Activated CD4-positive, alpha-beta T cell treated with anti-CD3 and anti-CD28 coated beads, Interleukin-2, amount 50 U/mL, for 1 hour (primary cell): ENCODE results near the gene COL8A2.
"Not testable (repeated sequence)": the region's sequence is repeated elsewhere in the genome, so short reads cannot be mapped to it uniquely, and the experiment has no call there.

Experiments used
- DNase-seq: peaks from one replicate; pipeline ENCODE4 v3.0.0-alpha.2; 2020

Gene COL8A2

DNA sequence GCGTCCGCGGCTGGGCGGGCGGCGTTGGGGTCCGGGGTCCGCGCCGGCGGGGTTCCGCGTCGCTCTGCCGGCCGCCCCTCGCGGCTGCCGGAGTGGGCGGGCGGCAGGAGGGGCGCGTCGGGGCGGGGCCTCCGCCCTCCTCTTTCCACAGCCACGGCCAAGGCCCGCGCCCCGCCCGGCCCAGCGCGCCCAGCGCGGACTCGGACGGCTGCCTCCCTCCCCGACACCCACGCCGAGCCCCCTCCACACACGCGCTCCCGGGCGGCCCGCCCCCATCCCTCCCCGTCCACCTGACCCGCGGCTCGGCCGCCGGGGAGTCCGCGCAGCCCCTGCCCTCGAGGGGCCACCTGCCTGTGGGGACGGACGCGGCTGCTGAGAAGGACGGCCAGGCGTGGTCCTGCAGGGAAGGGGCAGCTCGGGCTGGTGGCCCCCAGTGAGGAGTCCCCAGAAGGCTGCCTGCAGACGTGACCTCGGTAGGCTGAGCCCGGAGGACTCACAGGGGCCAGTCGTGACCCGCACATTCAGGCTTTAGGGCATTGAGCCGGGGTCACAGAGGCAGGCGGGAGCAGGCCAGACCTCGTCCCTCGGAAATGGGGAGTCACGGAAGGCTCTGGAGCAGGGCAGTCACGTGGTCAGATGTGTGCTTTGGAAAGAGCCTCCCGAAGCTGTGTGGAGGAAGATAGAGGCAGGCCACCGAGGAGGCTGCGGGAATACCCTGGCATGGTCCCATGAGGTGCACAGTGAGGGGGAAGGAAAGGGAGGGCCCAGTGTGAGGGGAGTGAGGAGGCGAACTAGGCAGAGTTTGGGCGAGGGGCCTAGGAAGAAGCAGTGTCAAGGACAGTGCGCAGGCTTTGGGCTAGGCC, at the start of gene COL8A2:
TSS of gene COL8A2 (minus strand) at position 94 of the 863 bp plus-strand sequence. CDS start 24,980 bp downstream, outside the sequence.
- no peak for DNase-seq

DNA sequence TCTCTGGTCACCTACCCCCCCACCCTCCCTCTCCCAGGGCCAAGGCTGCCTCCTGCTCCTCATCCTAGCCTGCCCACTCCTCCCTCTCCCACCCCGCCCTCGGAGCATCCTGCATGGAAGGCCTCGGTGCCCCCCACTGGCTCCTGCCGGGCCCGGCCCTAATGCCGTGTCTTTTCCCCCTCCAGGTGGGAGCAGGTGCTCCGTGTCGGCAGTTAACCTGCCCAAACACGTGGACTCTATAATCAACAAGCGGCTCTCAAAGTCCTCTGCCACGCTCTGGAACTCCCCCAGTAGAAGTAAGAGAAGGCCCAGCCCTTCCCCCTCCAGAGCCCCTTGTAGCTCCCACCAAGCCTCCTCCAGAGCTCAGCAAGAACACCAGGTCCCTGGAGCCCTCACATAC, 49.7 kb upstream of the COL8A2 start:
- DNase-seq, result no peak

DNA sequence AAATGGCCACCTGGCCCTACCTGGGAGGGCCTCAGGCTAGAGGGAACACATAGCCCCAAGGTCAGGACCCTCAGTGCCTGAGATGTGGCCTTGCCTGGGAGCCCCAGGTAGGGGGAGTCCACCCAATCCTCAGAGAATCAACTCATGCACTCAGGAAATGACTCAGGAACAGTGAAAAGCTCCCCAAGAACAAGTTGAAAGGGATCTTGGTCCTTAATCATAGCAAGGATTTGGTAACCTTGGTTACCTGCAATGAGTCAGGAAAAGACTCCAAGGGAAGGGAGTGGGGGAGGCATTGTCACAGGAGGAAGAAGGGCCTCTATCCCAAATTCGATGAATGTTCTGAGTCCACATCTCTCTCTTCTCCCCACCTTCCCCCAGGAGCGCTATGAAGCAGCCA, 48.0 kb upstream of the COL8A2 start:
- DNase-seq, result no peak

DNA sequence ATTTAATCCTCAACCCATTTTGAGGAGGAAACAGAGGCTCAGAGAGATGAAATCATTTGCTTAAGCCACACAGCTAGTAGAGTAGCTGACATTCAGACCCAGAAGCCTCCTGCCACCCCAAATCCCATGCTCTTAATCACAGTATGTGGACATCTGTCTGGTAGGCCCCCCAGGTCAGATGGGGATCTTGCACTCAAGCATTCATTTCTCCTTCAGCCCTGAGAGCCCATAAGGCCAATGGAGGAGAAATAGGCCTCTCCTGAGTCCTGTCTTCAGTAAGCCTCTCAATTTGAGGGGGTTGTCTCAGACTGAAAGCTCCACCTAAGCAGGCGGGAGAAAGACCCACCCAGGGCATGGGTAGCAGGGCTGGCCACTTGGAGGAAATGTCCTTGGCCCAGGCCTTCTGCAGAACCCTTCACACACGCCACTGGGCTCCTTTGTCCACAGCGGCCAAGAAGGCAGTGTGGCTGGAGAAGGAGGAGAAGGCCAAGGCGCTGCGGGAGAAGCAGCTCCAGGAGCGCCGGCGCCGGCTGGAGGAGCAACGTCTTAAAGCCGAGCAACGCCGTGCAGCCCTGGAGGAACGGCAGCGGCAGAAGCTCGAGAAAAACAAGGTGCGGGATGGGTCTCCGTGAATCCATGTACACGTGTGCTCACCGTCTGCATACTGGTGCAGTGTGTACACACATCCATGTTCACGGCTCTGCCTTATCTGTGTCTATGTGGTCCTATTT, 47.2 kb upstream of the COL8A2 start:
- no peak for DNase-seq

DNA sequence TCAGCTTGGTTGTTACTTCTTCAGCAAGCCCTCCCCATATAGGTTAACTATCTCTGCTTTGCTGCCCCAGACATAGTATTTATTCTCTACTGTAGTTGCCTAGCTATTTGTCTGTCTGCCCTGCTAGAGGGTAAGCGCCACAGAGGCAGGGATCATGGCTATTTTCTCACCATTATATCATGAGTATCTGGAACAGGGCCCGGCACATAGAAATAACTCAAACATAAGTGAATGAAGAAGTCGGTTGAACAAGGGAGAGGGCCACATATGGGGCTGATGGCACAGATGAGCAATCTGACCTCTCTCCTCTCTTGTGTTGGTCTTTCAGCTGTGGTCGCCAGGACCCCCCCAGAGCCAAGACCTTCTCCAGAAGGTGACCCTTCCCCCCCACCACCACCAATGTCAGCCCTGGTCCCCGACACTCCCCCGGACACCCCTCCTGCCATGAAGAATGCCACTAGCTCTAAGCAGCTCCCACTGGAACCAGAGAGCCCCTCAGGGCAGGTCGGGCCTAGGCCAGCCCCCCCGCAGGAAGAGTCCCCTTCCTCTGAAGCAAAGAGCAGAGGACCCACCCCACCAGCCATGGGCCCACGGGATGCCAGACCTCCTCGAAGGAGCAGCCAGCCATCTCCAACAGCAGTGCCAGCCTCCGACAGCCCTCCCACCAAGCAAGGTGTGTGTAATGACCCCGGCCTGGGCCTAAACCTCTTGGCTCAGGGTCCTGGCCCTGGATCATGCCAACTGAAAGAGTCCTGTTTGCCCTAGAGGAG, 45.8 kb upstream of the COL8A2 start:
- DNase-seq, result no peak

DNA sequence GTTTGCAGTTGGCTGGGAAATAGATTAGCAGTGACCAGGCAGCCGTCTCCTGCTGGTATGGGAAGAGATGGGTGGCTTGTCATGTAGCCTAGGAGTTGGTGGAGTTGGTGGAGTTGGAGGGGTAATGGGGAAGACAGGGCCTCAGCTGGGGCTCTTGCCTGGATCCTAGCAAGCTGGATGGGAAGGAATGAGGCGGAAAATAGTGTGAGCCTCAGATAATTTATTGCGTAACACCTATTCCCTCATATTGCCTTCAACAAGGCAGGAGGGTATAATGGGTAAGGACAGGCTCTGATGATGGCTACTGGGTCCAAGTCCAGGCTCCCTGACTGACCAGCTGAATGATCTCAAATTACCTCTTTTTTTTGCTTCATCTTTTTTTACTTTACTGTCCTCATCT, 43.5 kb upstream of the COL8A2 start:
- no peak for DNase-seq

DNA sequence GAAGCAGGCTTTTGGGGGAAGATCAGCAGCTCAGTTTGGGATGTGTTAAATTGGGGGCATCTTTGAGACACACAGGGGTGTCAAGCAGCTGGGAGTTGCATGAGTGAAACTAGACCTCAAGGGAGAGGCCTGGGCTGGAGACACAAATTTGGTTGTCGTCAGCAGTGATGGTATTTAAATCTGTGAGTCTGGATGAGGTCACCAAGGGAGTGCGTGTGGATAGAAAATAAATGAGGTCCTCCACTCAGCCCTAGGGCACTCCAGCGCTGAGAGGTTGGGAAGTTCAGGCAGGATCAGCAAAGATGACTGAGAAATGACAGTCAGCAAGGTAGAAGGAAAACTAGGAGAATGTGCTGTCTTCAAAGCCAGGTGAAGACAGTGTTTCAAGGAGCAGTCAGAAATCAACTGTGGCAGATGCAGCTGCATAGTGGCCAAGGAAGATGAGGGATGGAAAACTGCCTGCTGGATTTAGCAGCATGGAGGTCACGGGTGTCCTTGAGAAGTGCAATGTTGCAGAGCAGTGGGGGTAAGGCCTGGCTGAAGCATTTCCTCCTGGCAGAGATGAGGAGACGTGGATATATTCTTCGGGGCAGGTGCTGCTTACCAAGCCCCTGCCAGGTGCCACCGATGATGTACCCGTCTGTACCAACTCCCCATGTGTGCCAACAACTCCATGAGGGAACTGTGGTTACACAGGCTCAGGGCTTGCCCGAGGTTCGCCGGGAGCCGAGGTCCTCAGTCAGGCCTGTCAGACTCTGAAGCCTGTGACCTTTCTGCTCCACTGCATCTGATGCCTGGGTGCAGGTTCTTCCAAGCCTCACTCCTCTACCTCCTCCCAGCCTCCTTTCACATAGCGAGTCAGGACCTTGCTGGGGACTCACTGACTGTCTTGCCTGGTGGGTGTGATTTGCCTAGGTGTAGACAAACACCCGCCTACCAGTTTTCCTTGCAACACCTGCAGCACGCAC, 42.2 kb upstream of the COL8A2 start:
- no peak for DNase-seq

DNA sequence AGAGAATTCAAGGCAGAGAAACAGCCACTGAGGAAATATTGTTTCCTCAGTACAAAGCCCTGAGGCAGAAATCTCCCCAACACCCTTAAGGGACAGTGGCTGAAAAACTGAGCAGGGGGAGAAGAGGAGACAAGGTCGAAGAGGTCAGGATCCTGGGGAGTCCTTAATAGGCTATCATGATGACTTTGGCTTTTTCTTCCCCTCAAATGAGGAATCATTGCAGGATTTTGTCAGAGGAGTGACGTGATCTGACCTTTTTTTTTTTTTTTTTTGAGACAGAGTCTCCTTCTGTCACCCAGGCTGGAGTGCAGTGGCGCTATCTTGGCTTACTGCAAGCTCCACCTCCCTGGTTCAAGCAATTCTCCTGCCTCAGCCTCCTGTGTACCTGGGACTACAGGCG, 41.1 kb upstream of the COL8A2 start:
- DNase-seq, result no peak

DNA sequence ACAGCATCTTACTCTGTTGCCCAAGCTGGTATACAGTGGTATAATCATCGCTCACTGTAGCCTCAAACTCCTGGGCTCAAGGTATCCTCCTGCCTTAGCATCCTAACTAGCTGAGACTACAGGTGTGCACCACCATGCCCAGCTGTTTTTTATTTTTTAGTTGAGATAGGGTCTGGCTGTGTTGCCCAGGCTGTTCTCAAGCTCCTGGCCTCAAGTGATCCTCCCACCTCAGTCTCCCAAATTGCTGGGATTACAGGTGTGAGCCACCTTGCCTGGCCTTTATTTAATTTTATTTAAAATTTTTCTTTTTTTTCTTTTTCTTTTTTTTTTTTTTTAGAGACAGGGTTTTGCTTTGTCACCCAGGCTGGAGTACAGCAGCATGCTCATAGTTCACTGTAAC, 40.1 kb upstream of the COL8A2 start:
- DNase-seq, result no peak

DNA sequence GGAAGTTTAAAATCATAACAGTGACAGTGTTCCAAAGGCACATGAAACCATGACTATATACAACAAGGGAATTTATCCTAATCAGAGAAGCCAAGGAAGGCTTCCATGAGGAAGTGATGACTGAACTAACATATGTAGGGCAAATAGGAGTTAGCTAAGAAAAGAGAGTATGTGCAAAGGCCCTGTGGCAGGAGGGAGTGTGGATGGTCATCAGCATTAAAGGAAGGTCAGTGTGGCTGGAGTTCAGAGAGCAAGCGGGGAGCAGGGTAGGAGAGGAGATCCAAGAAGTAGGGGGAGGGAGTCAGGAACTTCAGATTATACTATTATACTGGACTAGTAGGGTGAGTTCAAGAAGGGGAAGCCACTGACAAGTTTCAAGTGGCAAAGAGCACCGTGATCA, 39.3 kb upstream of the COL8A2 start:
- DNase-seq, result no peak

DNA sequence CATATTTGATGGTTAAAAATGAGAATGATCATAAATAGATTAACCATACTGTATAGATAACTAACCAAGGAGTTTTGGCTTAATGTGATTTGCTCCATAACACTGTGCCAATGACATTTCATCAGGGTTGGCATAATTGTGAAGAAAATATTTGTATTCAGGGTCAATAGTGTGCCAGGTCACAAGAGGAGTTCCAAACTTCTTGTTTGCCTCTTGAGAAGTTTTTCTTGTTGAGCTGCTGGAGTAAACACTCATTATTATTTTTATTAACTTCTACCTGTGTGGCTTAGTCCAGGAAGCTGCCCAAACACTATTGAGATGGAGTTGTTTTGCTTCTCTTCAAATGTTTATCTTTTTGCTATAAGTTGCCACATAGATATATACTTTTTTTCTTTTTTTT, 38.4 kb upstream of the COL8A2 start:
- DNase-seq, result no peak

DNA sequence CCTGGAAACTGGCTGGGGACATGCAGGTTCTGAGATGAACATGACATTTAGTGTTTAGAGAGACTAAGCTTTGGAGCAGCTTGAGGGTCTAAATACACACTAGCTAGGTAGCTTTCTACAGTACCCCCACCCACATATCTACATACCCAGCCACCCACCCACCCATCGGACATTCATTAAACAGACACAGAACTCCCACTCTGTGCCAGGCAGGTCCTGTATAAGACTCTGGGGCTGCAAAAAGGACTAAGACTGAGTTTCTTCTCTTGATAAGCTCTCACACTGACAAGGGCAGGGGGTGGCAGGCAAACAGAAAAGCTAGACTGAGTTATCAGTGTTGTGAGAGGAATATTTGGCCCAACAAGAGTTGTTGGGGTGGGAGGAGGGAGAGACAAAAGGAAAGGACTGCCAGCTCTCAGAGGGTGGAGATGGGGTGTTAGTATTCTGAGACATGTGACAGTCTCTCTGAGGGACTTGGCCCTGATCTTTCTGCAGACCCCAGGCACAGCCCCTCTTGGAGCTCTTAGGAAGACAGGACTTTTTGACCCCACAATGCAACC, 37.7 kb upstream of the COL8A2 start:
- no peak for DNase-seq

DNA sequence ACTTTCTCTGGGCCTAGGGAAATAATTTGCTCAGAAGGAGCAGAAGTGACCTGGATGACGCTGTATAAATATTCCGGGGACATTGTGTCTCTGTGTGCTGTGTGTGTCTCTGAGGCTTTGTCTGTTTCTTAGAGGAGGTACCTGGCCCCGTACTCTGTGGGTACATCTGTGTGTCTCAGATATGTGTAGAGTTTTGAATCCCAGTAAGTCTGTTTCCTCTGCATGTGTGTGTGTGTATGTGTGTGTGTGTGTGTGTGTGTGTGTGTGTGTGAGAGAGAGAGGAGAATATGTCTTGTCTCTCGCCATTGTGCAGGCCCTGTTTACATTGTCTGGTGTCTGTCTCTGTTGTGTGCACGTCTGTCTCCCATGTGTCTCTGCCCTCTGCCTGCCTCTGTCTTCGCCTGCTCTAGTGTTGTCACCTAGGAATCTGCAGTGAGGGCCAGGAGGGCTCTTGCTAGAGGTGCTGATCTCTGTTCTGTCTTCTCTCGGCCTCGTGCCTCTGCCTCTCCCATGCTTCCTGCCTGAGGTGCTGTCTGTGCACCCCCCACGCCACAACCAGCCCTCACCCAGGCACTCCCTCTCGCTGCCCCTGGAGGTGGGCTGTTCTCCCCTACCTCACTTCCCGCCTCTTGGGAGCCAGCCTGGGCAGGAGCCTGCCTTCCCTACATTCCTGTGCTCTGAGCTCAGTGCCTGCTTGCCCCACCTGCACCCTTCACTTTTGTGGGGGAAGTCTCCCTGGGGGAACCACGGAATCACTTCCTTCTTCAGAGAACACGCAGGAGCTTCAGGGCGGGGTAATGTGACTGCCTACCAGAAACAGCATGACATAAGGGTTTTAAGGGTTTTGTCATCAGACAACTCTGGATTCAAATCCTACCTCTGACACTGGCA, 36.9 kb upstream of the COL8A2 start:
- peak; percentile 41 for DNase-seq

DNA sequence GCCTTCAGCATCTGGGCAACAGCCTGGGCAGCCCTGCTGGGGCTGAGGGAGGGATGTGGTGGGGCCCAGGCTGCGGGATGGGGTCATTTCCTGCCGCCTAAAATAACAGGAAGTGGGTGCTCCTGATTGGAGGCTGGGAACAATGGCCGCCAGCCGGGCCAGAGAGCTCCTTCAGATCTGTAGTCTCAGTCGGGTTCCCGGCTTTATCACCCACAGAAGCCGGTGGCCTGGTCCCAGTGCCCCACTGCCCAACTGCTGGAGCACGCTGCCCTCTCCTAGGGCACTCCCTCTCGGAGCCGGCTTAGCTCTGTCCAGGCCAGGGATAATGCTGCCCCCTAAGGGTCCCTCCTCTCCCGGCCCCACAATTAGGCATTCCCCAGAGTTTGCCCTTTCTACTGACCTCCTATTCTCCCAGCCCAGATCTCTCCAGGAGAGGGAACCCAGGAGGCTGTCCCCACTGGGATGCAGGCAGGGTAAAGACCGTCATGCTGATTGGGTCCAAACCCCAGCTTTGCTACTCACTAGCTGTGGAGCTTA, 36.0 kb upstream of the COL8A2 start:
- peak; percentile 41 for DNase-seq

DNA sequence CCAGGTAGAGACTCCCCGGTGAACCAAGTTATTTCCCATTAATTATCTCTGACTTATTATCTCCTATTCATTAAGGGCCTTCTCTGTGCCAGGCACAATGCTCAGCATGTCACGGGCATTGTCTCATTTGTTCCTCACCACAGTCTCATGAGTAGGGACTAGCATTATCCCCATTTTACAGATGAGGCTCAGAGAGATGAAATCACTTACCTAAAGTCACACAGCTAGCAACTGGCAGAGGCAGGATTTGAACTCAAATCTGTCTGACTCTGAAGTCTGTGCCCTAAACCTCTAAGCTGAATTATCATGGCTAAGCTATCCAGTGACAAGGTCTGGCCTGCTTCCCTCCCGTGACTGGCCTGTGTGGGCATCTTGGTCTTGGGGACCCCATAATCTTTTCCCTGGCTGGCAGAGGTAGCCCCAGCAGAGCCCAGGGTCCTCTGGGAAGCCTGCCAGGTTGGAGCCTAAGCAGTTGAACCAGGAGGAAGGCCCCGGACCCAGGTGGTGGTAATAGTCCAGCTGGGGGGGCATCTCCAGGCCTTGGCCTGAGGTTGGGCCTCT, 35.4 kb upstream of the COL8A2 start:
- no peak for DNase-seq

DNA sequence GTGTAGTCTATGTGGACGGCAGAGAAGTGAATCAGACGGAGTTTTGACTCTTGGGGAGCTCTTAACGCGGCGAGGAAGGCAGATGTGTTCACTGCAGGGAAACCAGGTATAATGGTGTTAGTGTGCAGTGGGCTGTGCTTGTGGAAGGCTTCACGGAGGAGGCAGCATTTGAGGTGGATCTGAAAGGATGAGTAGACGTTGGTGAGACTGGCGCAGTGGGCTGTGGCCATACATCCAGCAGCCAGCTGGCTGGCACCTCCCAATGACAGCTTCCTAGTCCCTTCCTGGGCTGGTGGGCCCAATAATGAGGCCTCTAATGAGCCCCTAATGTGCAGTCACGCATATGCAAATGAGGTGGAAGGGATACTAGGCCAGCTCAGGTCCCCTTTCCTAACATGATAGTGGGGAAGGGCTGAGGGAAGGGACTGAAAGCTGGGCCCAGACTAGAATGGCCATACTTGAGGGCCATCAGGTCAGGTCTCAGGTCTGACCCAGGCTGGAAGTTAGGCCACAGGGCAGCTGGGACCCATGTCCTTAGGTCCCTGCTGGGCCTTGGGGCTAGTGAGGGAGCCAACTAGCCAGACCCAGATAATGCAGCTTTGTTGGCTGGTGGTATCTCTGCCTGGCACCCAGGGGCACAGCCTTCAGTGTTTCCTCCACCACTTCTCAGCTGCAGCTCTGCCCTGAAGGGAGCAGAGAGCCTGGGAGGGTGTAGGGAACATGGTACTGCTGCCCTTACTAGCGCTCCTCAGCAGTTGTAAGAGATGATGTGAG, 34.8 kb upstream of the COL8A2 start:
- DNase-seq, result no peak

DNA sequence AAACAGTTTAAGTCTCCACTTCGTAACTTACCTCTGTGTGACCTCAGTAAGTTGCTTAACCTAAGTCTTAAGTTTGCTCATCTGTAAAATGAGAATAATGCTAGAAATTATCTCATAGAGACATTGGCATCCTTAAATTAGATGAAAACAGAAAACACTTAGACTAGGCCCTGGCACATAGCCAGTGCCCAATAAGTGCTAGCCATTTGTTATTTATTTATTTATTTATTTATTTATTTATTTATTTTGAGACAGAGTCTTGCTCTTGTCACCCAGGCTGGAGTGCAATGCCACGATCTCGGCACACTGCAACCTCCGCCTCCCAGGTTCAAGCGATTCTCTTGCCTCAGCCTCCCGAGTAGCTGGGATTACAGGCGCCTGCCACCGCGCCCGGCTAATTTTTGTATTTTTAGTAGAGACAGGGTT, 33.8 kb upstream of the COL8A2 start:
- not testable (repeated sequence) for DNase-seq

DNA sequence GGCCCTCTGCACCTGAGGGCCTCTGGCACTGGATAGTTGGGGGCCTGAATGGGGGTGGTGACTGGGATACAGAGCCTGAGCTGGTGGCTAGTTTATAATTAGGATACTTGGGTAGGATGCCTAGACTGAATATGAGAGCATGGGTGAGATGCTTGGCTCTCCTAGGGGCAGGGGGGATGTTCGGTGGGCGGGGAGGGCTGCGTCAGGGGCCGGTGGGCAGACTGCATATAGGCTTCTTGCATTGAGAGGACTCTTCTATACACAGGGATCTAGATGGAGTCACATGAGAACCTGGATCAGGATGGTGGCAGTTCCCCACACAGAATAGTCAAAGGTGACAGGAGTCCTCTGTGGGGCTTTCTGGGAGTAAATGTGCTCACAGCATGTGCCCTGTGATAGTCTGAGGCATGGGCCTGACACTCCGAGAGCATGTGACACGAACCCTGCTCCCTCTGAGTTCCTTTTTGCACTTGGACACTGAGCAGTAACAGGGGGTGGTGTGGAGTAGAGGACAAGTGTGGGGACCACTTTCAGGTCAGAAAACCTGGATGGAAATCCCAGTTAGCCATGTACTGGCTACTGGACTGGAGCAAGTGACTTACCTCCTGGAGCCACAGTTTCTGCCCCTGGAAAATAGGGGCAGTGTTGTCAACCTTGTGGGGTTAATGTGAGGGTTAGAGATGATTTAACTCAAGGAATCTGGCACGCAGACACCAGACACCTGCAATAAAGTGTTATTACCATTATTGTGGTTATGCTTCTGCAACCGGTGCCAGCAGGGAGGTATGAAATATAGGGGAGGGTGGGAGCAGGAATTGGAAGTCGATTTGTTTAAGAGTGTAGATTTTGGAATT, 33.2 kb upstream of the COL8A2 start:
- DNase-seq, result no peak
